ENCODE data around the gene TFDP1. TPM values are rescaled to one million over a fixed set of nuclear protein-coding genes. Genes with fewer than 3 reads are reported as not detected.

The TFDP1 gene
- total RNA-seq, 2 donors from 2014 or later: 50.1 to 62.4 TPM

- Histone ChIP-seq H3K27me3 (replicated peaks; ENCODE audit: insufficient read depth) (no peaks in the 10 kb centered on the region), H3K4me3 (no peak overlapping the region), H3K9me3 (no peaks in the 10 kb centered on the region), H3K27ac (no peak overlapping the region), H3K36me3 (peaks cover 0 to 6% of the 10 kb centered on the region in 2 donors), H3K4me1 (replicated peaks) (no peaks in the 10 kb centered on the region)
- no peak for DNase-seq (ENCODE audit: low spot score)
- TF ChIP-seq CTCF (IDR thresholded peaks at IDR 0.05): no peak
- no peak for TF ChIP-seq POLR2AphosphoS5 (IDR thresholded peaks at IDR 0.05)
- no peak for TF ChIP-seq POLR2A (IDR thresholded peaks at IDR 0.05)
- intact Hi-C loops (cut with DNase I): no loop called here
- 94% methylated on average over 42 of the region's 42 CpGs for WGBS
Measured at GRCh38 chr13:113631341-113632095, 47.0 kb downstream of the TFDP1 start.

GRCh38 chr13:113632706-113633484 lies 48.3 kb downstream of the TFDP1 start:
- TF ChIP-seq POLR2AphosphoS5 (IDR thresholded peaks at IDR 0.05) (no peak), CTCF (IDR thresholded peaks at IDR 0.05) (no peak), POLR2A (IDR thresholded peaks at IDR 0.05) (no peak)
- Histone ChIP-seq H3K27ac (no peak overlapping the region), H3K27me3 (replicated peaks; ENCODE audit: insufficient read depth) (no peaks in the 10 kb centered on the region), H3K36me3 (peaks cover 0 to 6% of the 10 kb centered on the region in 2 donors), H3K4me3 (no peak overlapping the region), H3K9me3 (no peaks in the 10 kb centered on the region), H3K4me1 (replicated peaks) (no peaks in the 10 kb centered on the region)
- intact Hi-C loops (cut with DNase I): no loop called here
- DNase-seq (ENCODE audit: low spot score): no peak
- 95% methylated on average over 38 of the region's 38 CpGs for WGBS

GRCh38 chr13:113633485-113633873 lies 48.9 kb downstream of the TFDP1 start:
- Histone ChIP-seq H3K4me1 (replicated peaks) (no peaks in the 10 kb centered on the region), H3K36me3 (peaks cover 0 to 6% of the 10 kb centered on the region in 2 donors), H3K27me3 (replicated peaks; ENCODE audit: insufficient read depth) (no peaks in the 10 kb centered on the region), H3K27ac (no peak overlapping the region), H3K9me3 (no peaks in the 10 kb centered on the region), H3K4me3 (no peak overlapping the region)
- no peak for TF ChIP-seq POLR2AphosphoS5 (IDR thresholded peaks at IDR 0.05)
- no peak for TF ChIP-seq POLR2A (IDR thresholded peaks at IDR 0.05)
- no peak for TF ChIP-seq CTCF (IDR thresholded peaks at IDR 0.05)
- intact Hi-C loops (cut with DNase I): no loop called here
- 95% methylated on average over 18 of the region's 18 CpGs for WGBS
- no peak for DNase-seq (ENCODE audit: low spot score)

- Histone ChIP-seq H3K36me3 (peaks cover 0 to 6% of the 10 kb centered on the region in 2 donors), H3K4me1 (replicated peaks) (no peaks in the 10 kb centered on the region), H3K27ac (no peak overlapping the region), H3K4me3 (no peak overlapping the region), H3K9me3 (no peaks in the 10 kb centered on the region), H3K27me3 (replicated peaks; ENCODE audit: insufficient read depth) (no peaks in the 10 kb centered on the region)
- no peak for TF ChIP-seq POLR2A (IDR thresholded peaks at IDR 0.05)
- TF ChIP-seq CTCF (IDR thresholded peaks at IDR 0.05): no peak
- TF ChIP-seq POLR2AphosphoS5 (IDR thresholded peaks at IDR 0.05): no peak
- no peak for DNase-seq (ENCODE audit: low spot score)
- intact Hi-C loops (cut with DNase I): no loop called here
- 92% methylated on average over 16 of the region's 16 CpGs for WGBS
Measured at GRCh38 chr13:113634279-113635047, 49.9 kb downstream of the TFDP1 start.
